Measurements from ENCODE around the gene ARHGEF1. TPM values are rescaled to one million over a fixed set of nuclear protein-coding genes. Genes with fewer than 3 reads are reported as not detected.

The ARHGEF1 gene
- total and polyA plus RNA-seq, 2 experiments from 2014 or later = 40.1 to 49.9 TPM

GRCh38 chr19:41929536-41930071 lies 46.6 kb downstream of the ARHGEF1 start:
- Histone ChIP-seq H3K4me3 (no peak overlapping the region), H3K4me1 (ENCODE audit: low read depth) (no peaks in the 10 kb centered on the region), H3K27me3 (peaks cover 98% of the 10 kb centered on the region), H3K36me3 (no peaks in the 10 kb centered on the region), H3K9me3 (ENCODE audit: low read depth) (no peaks in the 10 kb centered on the region), H3K27ac (no peak overlapping the region)
- DNase-seq (ENCODE audit: low read depth in 1 of 2, low spot score in 1 of 2) = no peak
- no peak for TF ChIP-seq CTCF (IDR thresholded peaks at IDR 0.05; ENCODE audit: low read depth, low read length)

DNA sequence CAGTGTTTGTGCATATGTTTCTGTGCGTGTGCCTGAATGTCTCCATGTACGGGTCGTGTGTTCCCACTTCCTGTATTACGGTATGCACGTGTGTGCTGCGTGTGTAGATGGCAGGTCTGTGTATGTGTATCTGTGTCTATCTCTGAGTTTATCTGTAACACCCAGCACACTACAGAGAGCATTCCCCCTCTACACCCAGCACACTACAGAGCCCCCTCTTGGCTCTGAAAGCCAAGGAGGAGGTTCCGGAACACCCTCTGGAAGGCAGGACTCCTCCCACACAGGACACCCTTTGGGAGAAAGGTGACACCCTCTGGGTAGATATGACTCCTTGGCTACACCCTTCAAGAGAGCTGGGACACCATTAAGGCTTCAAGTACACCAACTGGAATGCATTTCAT lies 47.3 kb downstream of the ARHGEF1 start:
- Histone ChIP-seq H3K27ac (no peak overlapping the region), H3K4me3 (no peak overlapping the region), H3K36me3 (no peaks in the 10 kb centered on the region), H3K9me3 (ENCODE audit: low read depth) (no peaks in the 10 kb centered on the region), H3K27me3 (peaks cover 96% of the 10 kb centered on the region), H3K4me1 (ENCODE audit: low read depth) (no peaks in the 10 kb centered on the region)
- TF ChIP-seq CTCF (IDR thresholded peaks at IDR 0.05; ENCODE audit: low read depth, low read length) = no peak
- no peak for DNase-seq (ENCODE audit: low read depth in 1 of 2, low spot score in 1 of 2)

GRCh38 chr19:41930926-41931592 lies 48.1 kb downstream of the ARHGEF1 start:
- H3K4me1 ChIP-seq (ENCODE audit: low read depth) = no peaks in the 10 kb centered on the region
- TF ChIP-seq CTCF (IDR thresholded peaks at IDR 0.05; ENCODE audit: low read depth, low read length) = peak; percentile 53
- no peak overlapping the region for H3K4me3 ChIP-seq
- H3K27me3 ChIP-seq = peaks cover 96% of the 10 kb centered on the region
- H3K27ac ChIP-seq = no peak overlapping the region
- DNase-seq (ENCODE audit: low read depth in 1 of 2, low spot score in 1 of 2) = no peak
- H3K36me3 ChIP-seq = no peaks in the 10 kb centered on the region
- H3K9me3 ChIP-seq (ENCODE audit: low read depth) = no peaks in the 10 kb centered on the region

GRCh38 chr19:41932259-41932719 lies 49.3 kb downstream of the ARHGEF1 start:
- DNase-seq (ENCODE audit: low read depth in 1 of 2, low spot score in 1 of 2) = no peak

GRCh38 chr19:41932720-41933332 lies 49.8 kb downstream of the ARHGEF1 start:
- no peaks in the 10 kb centered on the region for H3K4me1 ChIP-seq (ENCODE audit: low read depth)
- no peak overlapping the region for H3K27ac ChIP-seq
- TF ChIP-seq CTCF (IDR thresholded peaks at IDR 0.05; ENCODE audit: low read depth, low read length) = no peak
- no peak overlapping the region for H3K4me3 ChIP-seq
- peaks cover 96% of the 10 kb centered on the region for H3K27me3 ChIP-seq
- no peaks in the 10 kb centered on the region for H3K36me3 ChIP-seq
- DNase-seq (ENCODE audit: low read depth in 1 of 2, low spot score in 1 of 2) = no peak
- H3K9me3 ChIP-seq (ENCODE audit: low read depth) = no peaks in the 10 kb centered on the region

More at GRCh38 chr19:41932259-41932719, 49.3 kb downstream of the ARHGEF1 start:
- no peaks in the 10 kb centered on the region for H3K36me3 ChIP-seq
- no peaks in the 10 kb centered on the region for H3K9me3 ChIP-seq (ENCODE audit: low read depth)
- H3K4me3 ChIP-seq = no peak overlapping the region
- H3K27me3 ChIP-seq = peaks cover 96% of the 10 kb centered on the region
- H3K4me1 ChIP-seq (ENCODE audit: low read depth) = no peaks in the 10 kb centered on the region
- no peak overlapping the region for H3K27ac ChIP-seq
- TF ChIP-seq CTCF (IDR thresholded peaks at IDR 0.05; ENCODE audit: low read depth, low read length) = no peak
